Activated naive CD8-positive, alpha-beta T cell treated with anti-CD3 and anti-CD28 coated beads for 36 hours (primary cell): Measurements from ENCODE around the gene NELFE. TPM values are rescaled to one million over a fixed set of nuclear protein-coding genes. Genes with fewer than 3 reads are reported as not detected.
"Not testable (repeated sequence)": the region's sequence is repeated elsewhere in the genome, so short reads cannot be mapped to it uniquely, and the experiment has no call there.

Experiments used
- DNase-seq: peaks from one replicate; pipeline ENCODE4 v3.0.0; 2021
- H3K27ac Mint-ChIP-seq: one replicate; pipeline ENCODE4 v1.8.0; 2022; ENCODE audit warnings: mild to moderate bottlenecking, moderate library complexity, mixed read lengths
- H3K27me3 Mint-ChIP-seq: one replicate; pipeline ENCODE4 v1.8.0; 2022; ENCODE audit warnings: mild to moderate bottlenecking, mixed read lengths
- H3K36me3 Mint-ChIP-seq: one replicate; pipeline ENCODE4 v1.8.0; 2021; ENCODE audit warnings: mild to moderate bottlenecking, mixed read lengths
- H3K4me1 Mint-ChIP-seq: one replicate; pipeline ENCODE4 v1.8.0; 2021; ENCODE audit warnings: mixed read lengths
- H3K4me3 Mint-ChIP-seq: one replicate; pipeline ENCODE4 v1.8.0; 2022; ENCODE audit warnings: mild to moderate bottlenecking, moderate library complexity, mixed read lengths
- H3K9me3 Mint-ChIP-seq: one replicate; pipeline ENCODE4 v1.8.0; 2022; ENCODE audit warnings: mixed read lengths
- total RNA-seq, 2 experiments: library from RNA; stranded (reverse); gene quantifications; one replicate each; pipeline ENCODE4 v1.2.3, GENCODE V29; 2021

NELFE gene, protein sequence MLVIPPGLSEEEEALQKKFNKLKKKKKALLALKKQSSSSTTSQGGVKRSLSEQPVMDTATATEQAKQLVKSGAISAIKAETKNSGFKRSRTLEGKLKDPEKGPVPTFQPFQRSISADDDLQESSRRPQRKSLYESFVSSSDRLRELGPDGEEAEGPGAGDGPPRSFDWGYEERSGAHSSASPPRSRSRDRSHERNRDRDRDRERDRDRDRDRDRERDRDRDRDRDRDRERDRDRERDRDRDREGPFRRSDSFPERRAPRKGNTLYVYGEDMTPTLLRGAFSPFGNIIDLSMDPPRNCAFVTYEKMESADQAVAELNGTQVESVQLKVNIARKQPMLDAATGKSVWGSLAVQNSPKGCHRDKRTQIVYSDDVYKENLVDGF
- total RNA-seq, result 10 to 100 TPM; 73.8 to 75.5 TPM

GRCh38 chr6:31958741-31959739 is at the start of gene NELFE, which contains the start of gene SKIC2:
Gene NELFE, minus strand, starts transcription at chr6:31958971. Its CDS starts 525 bp downstream, at chr6:31958446.
Gene SKIC2, plus strand, starts transcription at chr6:31959175. Its CDS starts 18 bp downstream, at chr6:31959193.
- peak; percentile 99 for DNase-seq
- H3K9me3 Mint-ChIP-seq, result no peaks in the 10 kb centered on the region
- H3K4me1 Mint-ChIP-seq, result peaks cover 24% of the 10 kb centered on the region
- peak within 1 kb of the TSS; percentile 97 for H3K27ac Mint-ChIP-seq
- H3K27me3 Mint-ChIP-seq, result no peaks in the 10 kb centered on the region
- peak within 1 kb of the TSS; percentile 98 for H3K4me3 Mint-ChIP-seq
- H3K36me3 Mint-ChIP-seq, result peaks cover 40% of the 10 kb centered on the region

DNA sequence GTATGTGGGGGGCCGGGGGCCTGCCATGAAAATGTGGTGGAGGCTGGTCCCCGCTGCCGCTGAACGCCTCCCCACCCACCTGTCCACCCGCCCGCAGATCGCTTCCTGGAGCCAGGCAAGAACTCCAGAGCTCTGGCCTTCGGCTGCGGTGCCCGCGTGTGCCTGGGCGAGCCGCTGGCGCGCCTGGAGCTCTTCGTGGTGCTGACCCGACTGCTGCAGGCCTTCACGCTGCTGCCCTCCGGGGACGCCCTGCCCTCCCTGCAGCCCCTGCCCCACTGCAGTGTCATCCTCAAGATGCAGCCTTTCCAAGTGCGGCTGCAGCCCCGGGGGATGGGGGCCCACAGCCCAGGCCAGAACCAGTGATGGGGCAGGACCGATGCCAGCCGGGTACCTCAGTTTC is 49.3 kb upstream of the NELFE start:
- not testable (repeated sequence) for H3K27me3 Mint-ChIP-seq, DNase-seq, H3K27ac Mint-ChIP-seq, H3K4me1 Mint-ChIP-seq, H3K4me3 Mint-ChIP-seq, H3K36me3 Mint-ChIP-seq, H3K9me3 Mint-ChIP-seq

- DNase-seq, H3K4me3 Mint-ChIP-seq, H3K27ac Mint-ChIP-seq, H3K36me3 Mint-ChIP-seq, H3K9me3 Mint-ChIP-seq, H3K4me1 Mint-ChIP-seq, H3K27me3 Mint-ChIP-seq: not testable (repeated sequence)
These were observed 48.3 kb upstream of the NELFE start for GRCh38 chr6:32007086-32007485.

- H3K4me3 Mint-ChIP-seq, H3K9me3 Mint-ChIP-seq, H3K27me3 Mint-ChIP-seq, H3K4me1 Mint-ChIP-seq, DNase-seq, H3K27ac Mint-ChIP-seq, H3K36me3 Mint-ChIP-seq: not testable (repeated sequence)
These were observed 47.3 kb upstream of the NELFE start for GRCh38 chr6:32005991-32006529.

- not testable (repeated sequence) for H3K4me1 Mint-ChIP-seq, H3K36me3 Mint-ChIP-seq
These were observed 46.7 kb upstream of the NELFE start for GRCh38 chr6:32005538-32005880.

DNA sequence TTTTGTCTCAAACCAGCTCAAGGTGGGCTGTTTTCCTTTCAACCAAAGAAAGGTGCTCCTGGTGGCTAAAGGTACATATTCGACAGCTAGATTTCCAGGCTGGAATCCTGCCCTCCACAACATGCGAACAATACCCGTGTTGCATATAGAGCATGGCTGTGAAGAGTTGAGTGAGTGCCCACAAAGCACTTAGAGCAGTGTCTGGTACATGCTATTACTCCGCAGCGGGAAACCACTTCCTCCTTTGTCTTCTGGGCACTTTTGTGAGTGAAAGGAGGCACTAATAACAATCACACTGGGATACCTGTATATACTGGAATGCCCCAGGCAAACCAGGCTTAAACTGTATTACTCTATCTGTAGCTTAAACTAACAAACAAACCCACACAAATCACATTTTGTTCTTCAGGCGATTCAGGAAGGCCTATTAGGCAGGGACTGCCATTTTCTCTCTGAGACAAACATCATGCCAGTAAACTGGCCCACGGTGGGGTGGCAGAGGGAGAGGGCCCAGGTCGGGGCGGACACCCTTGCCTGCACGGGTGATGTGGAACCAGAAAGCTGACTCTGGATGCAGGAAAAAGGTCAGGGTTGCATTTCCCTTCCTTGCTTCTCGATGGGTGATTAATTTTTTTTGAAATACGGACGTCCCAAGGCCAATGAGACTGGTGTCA is 46.2 kb upstream of the NELFE start:
- H3K27ac Mint-ChIP-seq, result peak overlapping the region; percentile 38
- not testable (repeated sequence) for H3K9me3 Mint-ChIP-seq, H3K4me1 Mint-ChIP-seq, H3K27me3 Mint-ChIP-seq, DNase-seq, H3K36me3 Mint-ChIP-seq, H3K4me3 Mint-ChIP-seq

More at GRCh38 chr6:32005538-32005880, 46.7 kb upstream of the NELFE start:
- H3K27me3 Mint-ChIP-seq, DNase-seq, H3K27ac Mint-ChIP-seq, H3K9me3 Mint-ChIP-seq, H3K4me3 Mint-ChIP-seq: not testable (repeated sequence)

DNA sequence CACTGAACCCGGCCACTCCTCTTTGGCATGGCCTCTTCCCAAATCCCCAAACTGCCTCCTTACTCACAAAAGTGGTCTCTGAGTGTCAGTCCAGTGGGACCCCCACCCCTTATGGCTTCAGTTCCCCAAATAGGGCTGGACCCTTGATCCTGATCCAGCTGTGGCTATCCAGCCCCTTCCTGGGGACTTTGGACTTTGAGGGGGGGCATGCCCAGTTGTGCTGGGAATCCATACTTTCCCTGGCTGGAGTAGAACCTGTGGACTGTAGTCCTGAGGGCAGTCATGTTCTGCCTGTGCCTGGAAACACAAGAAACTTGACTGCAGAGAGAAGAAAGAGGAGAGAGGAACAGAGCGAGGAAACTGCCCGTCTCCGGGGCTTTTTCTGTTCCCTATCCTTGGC is 45.6 kb upstream of the NELFE start:
- not testable (repeated sequence) for H3K27me3 Mint-ChIP-seq, H3K9me3 Mint-ChIP-seq, H3K4me1 Mint-ChIP-seq, DNase-seq, H3K27ac Mint-ChIP-seq, H3K4me3 Mint-ChIP-seq, H3K36me3 Mint-ChIP-seq

GRCh38 chr6:32003301-32003700 is 44.5 kb upstream of the NELFE start:
- H3K36me3 Mint-ChIP-seq, result not testable (repeated sequence)

DNA sequence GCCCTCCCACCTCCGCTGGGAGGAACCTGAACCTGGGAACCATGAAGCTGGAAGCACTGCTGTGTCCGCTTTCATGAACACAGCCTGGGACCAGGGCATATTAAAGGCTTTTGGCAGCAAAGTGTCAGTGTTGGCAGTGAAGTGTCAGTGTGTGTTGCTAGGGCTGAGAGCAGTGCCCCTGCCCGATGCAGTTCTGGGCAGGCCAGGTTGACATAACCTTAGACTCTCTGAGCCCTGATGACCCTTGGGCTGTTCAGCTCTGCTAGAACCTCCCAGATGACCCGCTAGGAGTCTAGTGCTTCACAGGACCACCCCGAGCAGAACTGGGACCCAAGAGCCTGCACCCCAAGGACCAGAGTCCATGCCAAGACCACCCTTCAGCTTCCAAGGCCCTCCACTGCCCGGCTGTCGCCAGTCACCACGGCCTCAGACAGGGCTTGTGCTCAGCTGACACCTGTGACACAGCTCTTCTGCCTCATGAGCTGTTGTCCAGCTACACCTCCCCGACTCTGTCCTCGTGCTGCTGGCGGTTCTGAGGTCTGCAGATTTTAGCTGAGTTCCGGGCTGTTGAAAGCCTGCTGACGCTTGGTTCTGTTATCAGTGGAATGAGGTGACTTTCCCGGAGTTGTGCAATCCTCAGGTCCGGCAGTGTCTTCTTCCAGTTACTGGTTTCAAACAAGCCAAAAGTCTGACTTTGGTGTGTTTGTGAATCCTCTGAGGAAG is 43.9 kb upstream of the NELFE start:
- not testable (repeated sequence) for H3K36me3 Mint-ChIP-seq, H3K4me3 Mint-ChIP-seq, H3K9me3 Mint-ChIP-seq, H3K4me1 Mint-ChIP-seq, DNase-seq, H3K27me3 Mint-ChIP-seq, H3K27ac Mint-ChIP-seq

More at GRCh38 chr6:32003301-32003700, 44.5 kb upstream of the NELFE start:
- not testable (repeated sequence) for H3K4me1 Mint-ChIP-seq, H3K27me3 Mint-ChIP-seq, DNase-seq, H3K27ac Mint-ChIP-seq, H3K4me3 Mint-ChIP-seq, H3K9me3 Mint-ChIP-seq

- H3K4me1 Mint-ChIP-seq, H3K9me3 Mint-ChIP-seq, H3K27ac Mint-ChIP-seq, H3K27me3 Mint-ChIP-seq, H3K4me3 Mint-ChIP-seq, DNase-seq, H3K36me3 Mint-ChIP-seq: not testable (repeated sequence)
These were observed 37.6 kb upstream of the NELFE start for GRCh38 chr6:31996385-31996784.

DNA sequence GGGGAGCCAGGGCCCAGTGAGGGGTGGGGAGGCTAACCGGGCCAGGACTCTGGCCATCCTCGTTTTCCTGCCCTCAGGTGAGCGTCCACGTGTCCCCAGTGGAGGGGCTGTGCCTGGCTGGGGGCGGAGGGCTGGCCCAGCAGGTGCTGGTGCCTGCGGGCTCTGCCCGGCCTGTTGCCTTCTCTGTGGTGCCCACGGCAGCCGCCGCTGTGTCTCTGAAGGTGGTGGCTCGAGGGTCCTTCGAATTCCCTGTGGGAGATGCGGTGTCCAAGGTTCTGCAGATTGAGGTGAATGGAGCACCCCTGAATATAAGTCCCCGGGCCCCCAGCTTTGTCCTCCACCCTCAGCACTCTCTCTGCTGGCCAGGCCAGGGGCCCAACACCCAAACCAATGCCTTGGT is 35.6 kb upstream of the NELFE start:
- H3K4me1 Mint-ChIP-seq, H3K4me3 Mint-ChIP-seq, H3K9me3 Mint-ChIP-seq, H3K27ac Mint-ChIP-seq, H3K36me3 Mint-ChIP-seq, H3K27me3 Mint-ChIP-seq, DNase-seq: not testable (repeated sequence)

- not testable (repeated sequence) for H3K4me3 Mint-ChIP-seq
These were observed 30.6 kb upstream of the NELFE start for GRCh38 chr6:31989363-31989762.

GRCh38 chr6:31981744-31982143 is 23.0 kb upstream of the NELFE start, which contains the start of gene C4A:
Gene C4A, plus strand, starts transcription at chr6:31982057. Its CDS starts 51 bp downstream, at chr6:31982108.
- not testable (repeated sequence) for H3K36me3 Mint-ChIP-seq, H3K4me1 Mint-ChIP-seq, H3K9me3 Mint-ChIP-seq, H3K27me3 Mint-ChIP-seq, DNase-seq, H3K4me3 Mint-ChIP-seq, H3K27ac Mint-ChIP-seq

More at GRCh38 chr6:31989363-31989762, 30.6 kb upstream of the NELFE start:
- not testable (repeated sequence) for H3K27me3 Mint-ChIP-seq, H3K9me3 Mint-ChIP-seq, H3K36me3 Mint-ChIP-seq, H3K4me1 Mint-ChIP-seq, DNase-seq, H3K27ac Mint-ChIP-seq

- not testable (repeated sequence) for H3K27me3 Mint-ChIP-seq, DNase-seq, H3K27ac Mint-ChIP-seq, H3K4me3 Mint-ChIP-seq, H3K36me3 Mint-ChIP-seq, H3K4me1 Mint-ChIP-seq, H3K9me3 Mint-ChIP-seq
These were observed 22.2 kb upstream of the NELFE start for GRCh38 chr6:31980998-31981397.
